Measurements from ENCODE around the gene SPDYE16. TPM values are rescaled to one million over a fixed set of nuclear protein-coding genes. Genes with fewer than 3 reads are reported as not detected.

The SPDYE16 gene
- total RNA-seq, 1 experiment from 2014 or later = not detected

Small RNAs within 50 kb of the gene (small RNA-seq; reads per million reads assigned to genes)
- gene RF00019 = not detected

Other genes with a start within 250 kb of the SPDYE16 start
- 0.43 and 1.2 TPM in 2 replicates for gene HSPB1, start 240.6 kb downstream of the SPDYE16 start, total RNA-seq (2014; rRNA removed; shearing (Covaris generic))
- gene YWHAG, start 184.3 kb downstream of the SPDYE16 start, total RNA-seq (2014; rRNA removed; shearing (Covaris generic)) = 71.3 and 93.3 TPM in 2 replicates
- gene SSC4D, start 133.6 kb downstream of the SPDYE16 start, total RNA-seq (2014; rRNA removed; shearing (Covaris generic)) = 0.23 and 0.73 TPM in 2 replicates
- 0.94 and 2.5 TPM in 2 replicates for gene ZP3, start 118.3 kb downstream of the SPDYE16 start, total RNA-seq (2014; rRNA removed; shearing (Covaris generic))
- 24.4 and 39.6 TPM in 2 replicates for gene DTX2, start 81.6 kb downstream of the SPDYE16 start, total RNA-seq (2014; rRNA removed; shearing (Covaris generic))
- 1.0 TPM in 1 of 2 replicates, not detected in the other for gene UPK3B, start 32.7 kb downstream of the SPDYE16 start, total RNA-seq (2014; rRNA removed; shearing (Covaris generic))
- 7.7 and 14.2 TPM in 2 replicates for gene POMZP3, start 84.0 kb upstream of the SPDYE16 start, total RNA-seq (2014; rRNA removed; shearing (Covaris generic))

Measured in HT1080 (cell line).